ENCODE data around the gene PAK1.

Gene PAK1

DNA sequence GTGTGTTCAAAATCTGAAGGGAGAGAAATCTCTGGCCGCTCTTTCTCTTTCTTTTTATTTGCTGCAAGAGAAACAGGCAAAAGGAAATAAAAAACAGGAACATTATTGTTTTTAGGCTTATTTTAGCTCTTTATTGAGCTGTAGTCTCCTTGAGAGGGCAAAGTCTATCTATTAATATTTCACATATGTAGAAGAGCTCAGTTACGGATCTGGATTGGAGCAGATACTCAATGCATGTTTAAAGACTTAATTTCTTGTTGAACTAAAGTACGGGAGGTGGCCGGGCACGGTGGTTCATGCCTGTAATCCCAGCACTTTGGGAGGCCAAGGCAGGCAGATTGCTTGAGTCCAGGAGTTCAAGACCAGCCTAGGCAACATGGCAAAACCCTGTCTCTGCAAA, 94.0 kb downstream of the PAK1 start:
- Histone ChIP-seq H3K4me1 (no peaks in the 10 kb centered on the region), H3K4me3 (ENCODE audit: low read depth, low read length) (no peak overlapping the region), H3K9me3 (ENCODE audit: control insufficient read depth, low read length) (no peaks in the 10 kb centered on the region), H3K79me2 (no peaks in the 10 kb centered on the region), H3K9ac (no peak overlapping the region), H3K27me3 (ENCODE audit: control insufficient read depth, insufficient read depth, low read length) (no peaks in the 10 kb centered on the region), H3K36me3 (ENCODE audit: control insufficient read depth, insufficient read depth, low read length) (no peaks in the 10 kb centered on the region), H3K27ac (no peak overlapping the region), H3K4me2 (ENCODE audit: low read length) (no peak overlapping the region), H2AFZ (no peak overlapping the region)
- no peak for TF ChIP-seq CTCF (IDR thresholded peaks at IDR 0.05)

GRCh38 chr11:77379253-77379652, 94.6 kb downstream of the PAK1 start:
- Histone ChIP-seq H3K4me3 (ENCODE audit: low read depth, low read length) (no peak overlapping the region), H2AFZ (no peak overlapping the region), H3K27ac (no peak overlapping the region), H3K4me2 (ENCODE audit: low read length) (no peak overlapping the region), H3K4me1 (no peaks in the 10 kb centered on the region), H3K9ac (no peak overlapping the region), H3K27me3 (ENCODE audit: control insufficient read depth, insufficient read depth, low read length) (no peaks in the 10 kb centered on the region), H3K9me3 (ENCODE audit: control insufficient read depth, low read length) (no peaks in the 10 kb centered on the region), H3K36me3 (ENCODE audit: control insufficient read depth, insufficient read depth, low read length) (no peaks in the 10 kb centered on the region), H3K79me2 (no peaks in the 10 kb centered on the region)
- no peak for TF ChIP-seq CTCF (IDR thresholded peaks at IDR 0.05)

- H3K36me3 ChIP-seq (ENCODE audit: control insufficient read depth, insufficient read depth, low read length), result no peaks in the 10 kb centered on the region
- no peak overlapping the region for H3K4me3 ChIP-seq (ENCODE audit: low read depth, low read length)
- no peaks in the 10 kb centered on the region for H3K79me2 ChIP-seq
- H3K27me3 ChIP-seq (ENCODE audit: control insufficient read depth, insufficient read depth, low read length), result no peaks in the 10 kb centered on the region
- no peak overlapping the region for H3K27ac ChIP-seq
- no peaks in the 10 kb centered on the region for H3K9me3 ChIP-seq (ENCODE audit: control insufficient read depth, low read length)
- no peak overlapping the region for H3K9ac ChIP-seq
- no peak for TF ChIP-seq CTCF (IDR thresholded peaks at IDR 0.05)
- no peak overlapping the region for H3K4me2 ChIP-seq (ENCODE audit: low read length)
- H2AFZ ChIP-seq, result no peak overlapping the region
- no peaks in the 10 kb centered on the region for H3K4me1 ChIP-seq
These were observed 96.2 kb downstream of the PAK1 start for GRCh38 chr11:77377734-77378133.

DNA sequence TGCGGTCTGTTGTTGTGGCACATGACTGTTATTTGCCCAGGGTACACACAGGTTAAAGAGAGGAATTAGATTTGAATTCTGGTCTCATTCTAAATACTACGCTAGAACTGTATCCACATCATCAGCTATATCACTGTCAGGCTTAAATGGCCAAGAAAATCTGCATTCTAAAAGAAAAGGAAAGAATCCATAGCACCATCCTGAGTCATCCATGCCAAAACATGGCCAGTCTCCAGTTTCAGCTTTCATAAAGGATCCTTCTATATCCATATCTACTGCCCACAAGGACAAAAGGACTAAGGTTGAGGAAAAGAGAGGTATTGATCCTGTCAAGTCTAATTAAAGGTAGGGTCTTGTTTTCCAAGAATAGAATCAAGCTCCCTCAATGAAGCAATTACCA, 98.8 kb downstream of the PAK1 start:
- Histone ChIP-seq H3K9ac (no peak overlapping the region), H3K27ac (no peak overlapping the region), H3K27me3 (ENCODE audit: control insufficient read depth, insufficient read depth, low read length) (no peaks in the 10 kb centered on the region), H2AFZ (no peak overlapping the region), H3K4me3 (ENCODE audit: low read depth, low read length) (no peak overlapping the region), H3K79me2 (no peaks in the 10 kb centered on the region), H3K4me1 (no peaks in the 10 kb centered on the region), H3K36me3 (ENCODE audit: control insufficient read depth, insufficient read depth, low read length) (no peaks in the 10 kb centered on the region), H3K4me2 (ENCODE audit: low read length) (no peak overlapping the region), H3K9me3 (ENCODE audit: control insufficient read depth, low read length) (no peaks in the 10 kb centered on the region)
- TF ChIP-seq CTCF (IDR thresholded peaks at IDR 0.05), result no peak

GRCh38 chr11:77374611-77375031, 99.3 kb downstream of the PAK1 start:
- Histone ChIP-seq H3K4me3 (ENCODE audit: low read depth, low read length) (no peak overlapping the region), H3K79me2 (no peaks in the 10 kb centered on the region), H3K27ac (no peak overlapping the region), H2AFZ (no peak overlapping the region), H3K27me3 (ENCODE audit: control insufficient read depth, insufficient read depth, low read length) (no peaks in the 10 kb centered on the region), H3K4me2 (ENCODE audit: low read length) (no peak overlapping the region), H3K9me3 (ENCODE audit: control insufficient read depth, low read length) (no peaks in the 10 kb centered on the region), H3K4me1 (no peaks in the 10 kb centered on the region), H3K36me3 (ENCODE audit: control insufficient read depth, insufficient read depth, low read length) (no peaks in the 10 kb centered on the region), H3K9ac (no peak overlapping the region)
- TF ChIP-seq CTCF (IDR thresholded peaks at IDR 0.05), result no peak
